Midbrain (tissue), 1 donor: ENCODE data around the gene FOXF2.
"Not testable (repeated sequence)": the region's sequence is repeated elsewhere in the genome, so short reads cannot be mapped to it uniquely, and the experiment has no call there.

Experiments used
- DNase-seq: peaks from one replicate; lab custom pipeline; 2025; lab: John Stamatoyannopoulos, UW

FOXF2 gene

GRCh38 chr6:1389369-1390132 lies at the start of gene FOXF2:
TSS of gene FOXF2 (plus strand) at chr6:1389576. CDS start at chr6:1389948, 372 bp downstream.
- no peak for DNase-seq

- DNase-seq, result no peak
Observed at GRCh38 chr6:1346101-1346500, 43.3 kb upstream of the FOXF2 start.

GRCh38 chr6:1346558-1347091 lies 42.8 kb upstream of the FOXF2 start:
- no peak for DNase-seq

GRCh38 chr6:1347161-1347560 lies 42.2 kb upstream of the FOXF2 start:
- no peak for DNase-seq

- no peak for DNase-seq
Observed at GRCh38 chr6:1348675-1349074, 40.7 kb upstream of the FOXF2 start.

- DNase-seq, result no peak
Observed at GRCh38 chr6:1349655-1350054, 39.7 kb upstream of the FOXF2 start.

- DNase-seq, result no peak
Observed at GRCh38 chr6:1351381-1352008, 37.9 kb upstream of the FOXF2 start.

GRCh38 chr6:1355068-1355467 lies 34.3 kb upstream of the FOXF2 start:
- not testable (repeated sequence) for DNase-seq

GRCh38 chr6:1361717-1362116 lies 27.7 kb upstream of the FOXF2 start:
- DNase-seq, result not testable (repeated sequence)

- DNase-seq, result no peak
Observed at GRCh38 chr6:1362643-1363042, 26.7 kb upstream of the FOXF2 start.

- no peak for DNase-seq
Observed at GRCh38 chr6:1363298-1363697, 26.1 kb upstream of the FOXF2 start.

GRCh38 chr6:1363729-1364572 lies 25.4 kb upstream of the FOXF2 start:
- no peak for DNase-seq

- no peak for DNase-seq
Observed at GRCh38 chr6:1364791-1365190, 24.6 kb upstream of the FOXF2 start.

- DNase-seq, result no peak
Observed at GRCh38 chr6:1365686-1366085, 23.7 kb upstream of the FOXF2 start.

GRCh38 chr6:1367771-1368170 lies 21.6 kb upstream of the FOXF2 start:
- DNase-seq, result no peak

- no peak for DNase-seq
Observed at GRCh38 chr6:1368940-1369339, 20.4 kb upstream of the FOXF2 start.

GRCh38 chr6:1369695-1370094 lies 19.7 kb upstream of the FOXF2 start:
- DNase-seq, result not testable (repeated sequence)

- no peak for DNase-seq
Observed at GRCh38 chr6:1371933-1372332, 17.4 kb upstream of the FOXF2 start.

GRCh38 chr6:1372690-1373089 lies 16.7 kb upstream of the FOXF2 start:
- DNase-seq, result no peak

- DNase-seq, result no peak
Observed at GRCh38 chr6:1376653-1377052, 12.7 kb upstream of the FOXF2 start.

GRCh38 chr6:1377526-1377925 lies 11.8 kb upstream of the FOXF2 start:
- no peak for DNase-seq
